HepG2 (cell line): ENCODE data around the gene ARPC1A. TPM values are rescaled to one million over a fixed set of nuclear protein-coding genes. Genes with fewer than 3 reads are reported as not detected.
A peak's percentile ranks its signal among the peaks of the same experiment; 100 is the strongest.

ENCODE experiments used
- BRF2 ChIP-seq: sonication (generic); formaldehyde crosslinking; IDR thresholded peaks from 2 replicates; pipeline ENCODE4 v1.8.1; 2022; ENCODE audit warnings: mild to moderate bottlenecking, missing genetic modification reagents
- CAMTA2 ChIP-seq: sonication (generic); formaldehyde crosslinking; IDR thresholded peaks from 2 replicates; pipeline ENCODE4 v1.4.0; 2020; ENCODE audit warnings: mild to moderate bottlenecking, missing genetic modification reagents, borderline replicate concordance
- CTCF ChIP-seq: sonication (generic); formaldehyde crosslinking; IDR thresholded peaks from 2 replicates; pipeline ENCODE4 v1.5.0; 2020; ENCODE audit warnings: mild to moderate bottlenecking, missing genetic modification reagents, moderate library complexity
- MNT ChIP-seq: fragments of 450-650 bp; IDR thresholded peaks from 2 replicates; pipeline ENCODE4 v1.6.1; 2016
- NCOA5 ChIP-seq: sonication (generic); formaldehyde crosslinking; IDR thresholded peaks from 2 replicates; pipeline ENCODE4 v1.4.0; 2020; ENCODE audit warnings: missing genetic modification reagents
- SMARCC2 ChIP-seq: fragments of 450-650 bp; IDR thresholded peaks from 2 replicates; pipeline ENCODE4 v1.6.1; 2017; ENCODE audit warnings: antibody characterized with exemption, mild to moderate bottlenecking
- SNAPC2 ChIP-seq: sonication (generic); formaldehyde crosslinking; IDR thresholded peaks from 2 replicates; pipeline ENCODE4 v1.8.1; 2022; ENCODE audit warnings: mild to moderate bottlenecking, missing genetic modification reagents
- TFE3 ChIP-seq: IDR thresholded peaks from 2 replicates; pipeline ENCODE4 v1.6.1; 2016
- THYN1 ChIP-seq: sonication (generic); formaldehyde crosslinking; IDR thresholded peaks from 2 replicates; pipeline ENCODE4 v1.8.1; 2023; ENCODE audit warnings: low read depth, mild to moderate bottlenecking, moderate library complexity, missing genetic modification reagents, borderline replicate concordance
- ZBTB44 ChIP-seq: sonication (generic); formaldehyde crosslinking; IDR thresholded peaks from 2 replicates; pipeline ENCODE4 v1.4.0; 2020; ENCODE audit warnings: missing genetic modification reagents
- ZBTB7A ChIP-seq: sonication (generic); formaldehyde crosslinking; IDR thresholded peaks from 2 replicates; pipeline ENCODE4 v1.8.0; 2022; ENCODE audit warnings: mild to moderate bottlenecking, missing genetic modification reagents
- ZNF142 ChIP-seq: sonication (generic); formaldehyde crosslinking; IDR thresholded peaks from 2 replicates; pipeline ENCODE4 v1.4.0; 2020; ENCODE audit warnings: missing genetic modification reagents
- ZNF253 ChIP-seq: sonication (generic); formaldehyde crosslinking; IDR thresholded peaks from 2 replicates; pipeline ENCODE4 v1.8.0; 2022; ENCODE audit warnings: mild to moderate bottlenecking, missing genetic modification reagents, borderline replicate concordance
- ZNF713 ChIP-seq: sonication (generic); formaldehyde crosslinking; IDR thresholded peaks from 2 replicates; pipeline ENCODE4 v1.4.0; 2020; ENCODE audit warnings: mild to moderate bottlenecking, missing genetic modification reagents
- polyA plus RNA-seq, 8 experiments: library from polyadenylated mRNA; depleted of rRNA in 3 of 8; stranded (reverse) in 7 of 8; unstranded in 1 of 8; fragments of >200 nt; fragmentation: Illumina TruSeq in 4 of 8; extraction: Trizol in 4 of 8; gene quantifications; 2 replicates each; pipeline versions ENCODE4 v1.2.1 to v1.2.3, GENCODE V29; 2011 to 2016; ENCODE audit warnings: low read depth in 4 of 8, missing spikeins in 1 of 8, mixed read lengths in 1 of 8; ENCODE audit not compliant: insufficient read depth in 1 of 8
- total RNA-seq, 5 experiments: library from RNA; depleted of rRNA; stranded (reverse); fragments of >200 nt; fragmentation: Illumina TruSeq; extraction: Trizol; gene quantifications; 2 replicates each; pipeline ENCODE4 v1.2.3, GENCODE V29; 2016; ENCODE audit warnings: low read depth in 1 of 5

ARPC1A gene
- total and polyA plus RNA-seq, 2 of the 13 experiments (the other 11 are each of a cell fraction or from before 2014, with no cell fraction given) = 44.3 to 88.5 TPM

- no peak for TF ChIP-seq ZNF713
- 0 out of 2 replicates have a peak, but pooled peaks have one; percentile 38 for TF ChIP-seq ZNF253
- TF ChIP-seq THYN1 (CRISPR knock-in tag) = no peak
- TF ChIP-seq SNAPC2 (CRISPR knock-in tag) = no peak
- TF ChIP-seq MNT = no peak
- no peak for TF ChIP-seq ZBTB7A
- no peak for TF ChIP-seq NCOA5 (CRISPR knock-in tag)
- TF ChIP-seq CTCF (CRISPR knock-in tag) = no peak
- TF ChIP-seq BRF2 = no peak
- TF ChIP-seq SMARCC2 = no peak
- peak; percentile 18; the same call in 1 of the 2 replicates for TF ChIP-seq TFE3 (CRISPR knock-in tag)
- TF ChIP-seq ZNF142 (CRISPR knock-in tag) = peak; percentile 38; the same call in 1 of the 2 replicates
- TF ChIP-seq CAMTA2 = no peak
- no peak for TF ChIP-seq ZBTB44
Observed at GRCh38 chr7:99374111-99375064, 48.7 kb downstream of the ARPC1A start, which contains the start of gene ARPC1B (continued).
